Activated CD4-positive, alpha-beta memory T cell treated with anti-CD3 and anti-CD28 coated beads for 36 hours (primary cell): ENCODE data around the gene PARVA. TPM values are rescaled to one million over a fixed set of nuclear protein-coding genes. Genes with fewer than 3 reads are reported as not detected.

ENCODE experiments used
- CTCF ChIA-PET: fragments of 350-600 bp; sonication (Branson Sonifier 250); formaldehyde crosslinking; loops from one replicate; lab custom pipeline; 2021; ENCODE audit warnings: antibody characterized with exemption, inconsistent platforms; lab: Charles Lee
- POLR2A ChIA-PET: fragments of 350-600 bp; sonication (Branson Sonifier 250); formaldehyde crosslinking; loops from one replicate; lab custom pipeline; 2021; ENCODE audit warnings: antibody characterized with exemption; lab: Charles Lee
- DNase-seq: peaks from one replicate; pipeline ENCODE4 v3.0.0-alpha.2; 2020
- H3K27ac Mint-ChIP-seq: one replicate; pipeline ENCODE4 v1.8.0; 2021; ENCODE audit warnings: mixed read lengths
- H3K27me3 Mint-ChIP-seq: one replicate; pipeline ENCODE4 v1.8.0; 2021; ENCODE audit warnings: mixed read lengths
- H3K36me3 Mint-ChIP-seq: one replicate; pipeline ENCODE4 v1.8.0; 2021; ENCODE audit warnings: mixed read lengths
- H3K4me1 Mint-ChIP-seq: one replicate; pipeline ENCODE4 v1.8.0; 2021; ENCODE audit warnings: low read depth, mixed read lengths
- H3K4me3 Mint-ChIP-seq: one replicate; pipeline ENCODE4 v1.8.0; 2021; ENCODE audit warnings: mild to moderate bottlenecking, mixed read lengths
- H3K9me3 Mint-ChIP-seq: one replicate; pipeline ENCODE4 v1.8.0; 2021; ENCODE audit warnings: mixed read lengths
- intact Hi-C: fragments of 100-400 bp; cut with micrococcal nuclease; formaldehyde crosslinking; loops from one replicate; pipeline ENCODE4 v1.15.1; 2023
- total RNA-seq, 2 experiments: library from RNA; stranded (reverse); gene quantifications; one replicate each; pipeline ENCODE4 v1.2.3, GENCODE V29; 2021

The PARVA gene
- total RNA-seq, 2 experiments from 2014 or later, result 0.33 to 0.41 TPM

DNA sequence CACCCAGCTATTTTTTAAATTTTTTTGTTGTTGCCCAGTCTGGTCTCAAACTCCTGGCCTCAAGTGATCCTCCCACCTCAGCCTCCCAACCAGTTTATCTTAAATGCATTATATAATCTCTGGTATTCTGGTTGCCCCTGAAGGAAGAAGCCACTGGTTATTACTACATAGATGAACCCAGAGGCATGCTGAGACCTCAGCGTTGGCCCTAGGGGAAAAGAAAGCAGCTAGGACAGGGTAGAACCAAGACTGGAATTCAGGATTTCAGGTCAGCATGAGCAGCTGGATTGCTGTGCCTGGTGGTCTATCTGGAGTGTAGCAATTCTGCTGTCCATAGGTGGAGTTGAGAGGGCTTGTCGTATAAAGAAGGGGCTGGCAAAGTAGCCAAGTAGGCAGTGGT, 67.2 kb downstream of the PARVA start:
- Mint-ChIP-seq H3K4me1 (no peaks in the 10 kb centered on the region), H3K27me3 (no peaks in the 10 kb centered on the region), H3K27ac (no peak overlapping the region), H3K9me3 (no peaks in the 10 kb centered on the region), H3K36me3 (no peaks in the 10 kb centered on the region), H3K4me3 (no peak overlapping the region)
- ChIA-PET POLR2A (no interaction called here), CTCF (no interaction called here)
- DNase-seq, result no peak
- intact Hi-C loops, result no loop called here

GRCh38 chr11:12445001-12445400, 67.6 kb downstream of the PARVA start:
- DNase-seq, result no peak
- H3K27me3 Mint-ChIP-seq, result no peaks in the 10 kb centered on the region
- POLR2A ChIA-PET, result no interaction called here
- CTCF ChIA-PET, result no interaction called here
- intact Hi-C loops, result no loop called here
- H3K9me3 Mint-ChIP-seq, result no peaks in the 10 kb centered on the region
- H3K4me1 Mint-ChIP-seq, result no peaks in the 10 kb centered on the region
- no peak overlapping the region for H3K27ac Mint-ChIP-seq
- no peak overlapping the region for H3K4me3 Mint-ChIP-seq
- no peaks in the 10 kb centered on the region for H3K36me3 Mint-ChIP-seq

- Mint-ChIP-seq H3K4me1 (no peaks in the 10 kb centered on the region), H3K36me3 (no peaks in the 10 kb centered on the region), H3K4me3 (no peak overlapping the region), H3K27ac (no peak overlapping the region), H3K9me3 (no peaks in the 10 kb centered on the region), H3K27me3 (no peaks in the 10 kb centered on the region)
- no peak for DNase-seq
- POLR2A ChIA-PET, result no interaction called here
- CTCF ChIA-PET, result no interaction called here
- intact Hi-C loops, result no loop called here
Measured at GRCh38 chr11:12446863-12447262, 69.5 kb downstream of the PARVA start.

GRCh38 chr11:12448131-12448939, 71.0 kb downstream of the PARVA start:
- no peak overlapping the region for H3K4me3 Mint-ChIP-seq
- no peaks in the 10 kb centered on the region for H3K36me3 Mint-ChIP-seq
- no peaks in the 10 kb centered on the region for H3K27me3 Mint-ChIP-seq
- no peak overlapping the region for H3K27ac Mint-ChIP-seq
- ChIA-PET CTCF (no interaction called here), POLR2A (no interaction called here)
- H3K9me3 Mint-ChIP-seq, result no peaks in the 10 kb centered on the region
- intact Hi-C loops, result no loop called here
- no peak for DNase-seq
- H3K4me1 Mint-ChIP-seq, result no peaks in the 10 kb centered on the region

GRCh38 chr11:12449961-12450715, 72.8 kb downstream of the PARVA start:
- Mint-ChIP-seq H3K27ac (no peak overlapping the region), H3K36me3 (no peaks in the 10 kb centered on the region), H3K4me3 (no peak overlapping the region), H3K9me3 (no peaks in the 10 kb centered on the region), H3K4me1 (no peaks in the 10 kb centered on the region), H3K27me3 (no peaks in the 10 kb centered on the region)
- ChIA-PET POLR2A (interaction anchor here (0.6 kb wide), 2 partner anchors 195 to 1162 kb away, joined by 3 to 4 read pairs; no protein-coding TSS in a partner anchor), CTCF (no interaction called here)
- no peak for DNase-seq
- intact Hi-C loops, result no loop called here

GRCh38 chr11:12451179-12451814, 73.9 kb downstream of the PARVA start:
- Mint-ChIP-seq H3K4me3 (no peak overlapping the region), H3K36me3 (no peaks in the 10 kb centered on the region), H3K27me3 (no peaks in the 10 kb centered on the region), H3K9me3 (no peaks in the 10 kb centered on the region), H3K27ac (no peak overlapping the region), H3K4me1 (no peaks in the 10 kb centered on the region)
- CTCF ChIA-PET, result no interaction called here
- intact Hi-C loops, result no loop called here
- no peak for DNase-seq
- POLR2A ChIA-PET, result interaction anchor here (0.6 kb wide), 1 partner anchor 194 kb away, joined by 4 read pairs; no protein-coding TSS in a partner anchor

DNA sequence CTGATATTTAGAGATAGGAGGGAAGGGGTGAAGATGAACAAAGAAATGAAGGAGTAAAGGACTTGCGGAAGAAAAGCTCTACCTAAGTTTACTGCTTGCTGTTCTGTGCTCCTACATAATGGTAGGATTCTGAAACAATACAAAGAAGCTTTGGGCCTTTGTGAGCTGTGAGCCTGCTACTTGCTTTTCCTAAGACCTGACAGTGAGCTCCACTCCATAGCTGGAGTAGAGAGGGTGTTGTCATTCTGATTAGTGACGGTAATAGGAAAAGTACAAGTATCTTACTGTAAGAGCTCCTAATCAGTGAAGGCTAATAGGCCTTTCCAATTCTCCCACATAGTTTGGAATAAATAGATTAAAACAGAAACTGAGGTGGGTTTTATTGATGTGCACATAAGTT, 75.9 kb downstream of the PARVA start:
- no peaks in the 10 kb centered on the region for H3K4me1 Mint-ChIP-seq
- CTCF ChIA-PET, result no interaction called here
- H3K9me3 Mint-ChIP-seq, result no peaks in the 10 kb centered on the region
- no peaks in the 10 kb centered on the region for H3K36me3 Mint-ChIP-seq
- H3K27me3 Mint-ChIP-seq, result no peaks in the 10 kb centered on the region
- intact Hi-C loops, result no loop called here
- POLR2A ChIA-PET, result no interaction called here
- no peak overlapping the region for H3K4me3 Mint-ChIP-seq
- H3K27ac Mint-ChIP-seq, result no peak overlapping the region
- no peak for DNase-seq

GRCh38 chr11:12454782-12455181, 77.4 kb downstream of the PARVA start:
- Mint-ChIP-seq H3K9me3 (no peaks in the 10 kb centered on the region), H3K36me3 (no peaks in the 10 kb centered on the region), H3K27me3 (no peaks in the 10 kb centered on the region), H3K4me3 (no peak overlapping the region), H3K4me1 (no peaks in the 10 kb centered on the region), H3K27ac (no peak overlapping the region)
- POLR2A ChIA-PET, result no interaction called here
- DNase-seq, result no peak
- intact Hi-C loops, result no loop called here
- CTCF ChIA-PET, result no interaction called here

- Mint-ChIP-seq H3K27ac (no peak overlapping the region), H3K4me1 (no peaks in the 10 kb centered on the region), H3K4me3 (no peak overlapping the region), H3K36me3 (no peaks in the 10 kb centered on the region), H3K27me3 (no peaks in the 10 kb centered on the region), H3K9me3 (no peaks in the 10 kb centered on the region)
- intact Hi-C loops, result no loop called here
- ChIA-PET CTCF (no interaction called here), POLR2A (no interaction called here)
- no peak for DNase-seq
Measured at GRCh38 chr11:12455938-12456337, 78.6 kb downstream of the PARVA start.

DNA sequence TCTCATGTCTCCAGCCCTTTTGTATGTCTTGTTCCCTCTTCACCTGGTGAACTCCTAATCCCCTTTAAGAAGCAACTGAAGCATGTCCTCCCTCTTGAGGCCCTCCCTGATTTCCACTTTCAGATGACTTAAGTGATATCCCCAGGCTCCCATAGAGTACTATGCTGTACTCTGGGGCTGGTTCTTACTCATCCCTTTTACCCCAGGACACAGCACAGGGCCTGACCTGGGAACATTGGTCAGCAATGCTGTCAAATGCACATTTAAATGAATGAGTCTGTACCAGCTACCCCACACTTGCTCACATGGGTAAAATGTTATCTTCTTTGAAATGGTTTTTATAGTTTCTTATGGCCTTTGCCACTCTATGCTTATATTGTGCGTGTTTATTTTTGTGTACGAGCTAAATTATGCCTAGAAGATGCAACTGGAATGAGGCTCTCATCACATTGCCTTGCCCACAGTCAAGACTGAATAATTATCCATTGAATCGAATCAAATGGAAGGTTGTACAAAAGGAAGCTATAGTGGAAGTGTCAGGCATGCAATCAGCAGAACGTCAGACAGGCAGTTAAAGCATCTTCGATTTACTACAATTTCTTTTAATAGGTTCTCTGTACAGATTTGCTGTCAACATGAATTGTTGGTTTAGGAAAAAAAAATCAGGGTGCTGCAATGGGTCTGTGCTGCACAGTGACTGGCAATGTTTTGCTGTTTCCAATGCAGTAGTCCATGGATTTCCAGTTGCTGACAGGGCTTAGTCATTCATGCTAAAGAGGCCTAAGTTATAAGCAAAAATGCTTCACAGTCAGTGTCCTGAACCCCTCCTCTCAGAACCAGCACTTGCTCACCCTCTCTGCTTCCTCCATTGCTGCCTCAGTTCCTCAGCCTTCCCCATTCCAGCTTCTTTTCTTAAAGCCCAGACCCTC, 79.5 kb downstream of the PARVA start:
- no peaks in the 10 kb centered on the region for H3K27me3 Mint-ChIP-seq
- ChIA-PET CTCF (no interaction called here), POLR2A (no interaction called here)
- no peaks in the 10 kb centered on the region for H3K4me1 Mint-ChIP-seq
- H3K4me3 Mint-ChIP-seq, result no peak overlapping the region
- intact Hi-C loops, result no loop called here
- DNase-seq, result no peak
- no peak overlapping the region for H3K27ac Mint-ChIP-seq
- no peaks in the 10 kb centered on the region for H3K36me3 Mint-ChIP-seq
- H3K9me3 Mint-ChIP-seq, result no peaks in the 10 kb centered on the region

GRCh38 chr11:12458042-12458441, 80.7 kb downstream of the PARVA start:
- ChIA-PET CTCF (no interaction called here), POLR2A (no interaction called here)
- H3K36me3 Mint-ChIP-seq, result no peaks in the 10 kb centered on the region
- H3K9me3 Mint-ChIP-seq, result no peaks in the 10 kb centered on the region
- DNase-seq, result no peak
- H3K4me3 Mint-ChIP-seq, result no peak overlapping the region
- no peaks in the 10 kb centered on the region for H3K4me1 Mint-ChIP-seq
- intact Hi-C loops, result no loop called here
- H3K27ac Mint-ChIP-seq, result no peak overlapping the region
- H3K27me3 Mint-ChIP-seq, result no peaks in the 10 kb centered on the region

DNA sequence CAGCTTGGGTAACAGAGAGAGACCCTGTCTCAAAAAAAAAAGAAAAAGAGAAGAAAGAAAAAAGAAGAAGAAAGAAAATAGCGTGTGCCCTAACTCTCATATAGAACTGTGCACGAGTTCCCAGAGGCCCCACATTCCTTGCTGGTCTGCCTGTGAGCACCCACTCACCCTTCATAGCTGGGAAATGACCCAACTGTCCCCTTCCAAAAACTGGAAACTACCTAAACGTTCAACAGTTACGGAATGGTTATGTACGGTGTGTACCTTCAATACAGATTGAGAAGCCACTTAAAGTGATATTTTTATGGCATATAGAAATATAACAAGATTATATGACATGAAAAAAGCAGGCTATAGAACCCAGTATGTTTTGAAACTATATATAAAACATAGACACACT, 82.0 kb downstream of the PARVA start:
- H3K4me1 Mint-ChIP-seq, result no peaks in the 10 kb centered on the region
- no peaks in the 10 kb centered on the region for H3K27me3 Mint-ChIP-seq
- no peak for DNase-seq
- CTCF ChIA-PET, result no interaction called here
- H3K27ac Mint-ChIP-seq, result no peak overlapping the region
- no peaks in the 10 kb centered on the region for H3K36me3 Mint-ChIP-seq
- intact Hi-C loops, result no loop called here
- H3K4me3 Mint-ChIP-seq, result no peak overlapping the region
- H3K9me3 Mint-ChIP-seq, result peaks cover 2% of the 10 kb centered on the region
- POLR2A ChIA-PET, result no interaction called here
